T47D (cell line): ENCODE measurements around the gene SNCB.

Experiments
- DNase-seq, 2 experiments: peaks; one replicate each; pipeline versions ENCODE4 v3.0.0 to v3.0.0-alpha.2; 2011 to 2012; ENCODE audit warnings: low read depth in 1 of 2, low spot score in 1 of 2
- JUND ChIP-seq: IDR thresholded peaks from 2 replicates; pipeline ENCODE4 v1.6.1; 2012; ENCODE audit warnings: low read depth
- in situ Hi-C: cut with HindIII; loops from 2 replicates; pipeline ENCODE4 v1.10.0; 2016; ENCODE audit warnings: low sequenced_read_pairs, low pct_unique_long_range_greater_than_20kb

The SNCB gene

DNA sequence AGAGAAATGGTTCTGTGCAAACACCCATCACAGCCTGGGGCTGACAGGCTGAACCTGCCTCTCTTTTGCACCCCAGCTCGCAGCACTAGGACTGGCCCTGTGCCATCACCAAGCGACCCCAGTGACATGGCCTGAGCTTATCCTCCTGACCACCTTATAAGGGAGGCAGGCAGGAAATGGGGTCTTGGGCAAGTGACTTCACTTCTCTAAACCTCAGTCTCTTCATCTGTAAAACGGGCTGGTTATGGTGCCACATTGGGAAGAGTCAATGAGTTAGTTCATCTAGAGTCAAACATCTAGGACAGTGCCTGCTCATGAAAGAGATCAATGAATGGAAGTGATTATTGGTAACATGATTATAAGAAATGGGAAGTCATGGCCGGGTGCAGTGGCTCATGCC, 6.2 kb downstream of the SNCB start:
- DNase-seq = no peak
- TF ChIP-seq JUND = no peak
- in situ Hi-C loops = no loop called here

DNA sequence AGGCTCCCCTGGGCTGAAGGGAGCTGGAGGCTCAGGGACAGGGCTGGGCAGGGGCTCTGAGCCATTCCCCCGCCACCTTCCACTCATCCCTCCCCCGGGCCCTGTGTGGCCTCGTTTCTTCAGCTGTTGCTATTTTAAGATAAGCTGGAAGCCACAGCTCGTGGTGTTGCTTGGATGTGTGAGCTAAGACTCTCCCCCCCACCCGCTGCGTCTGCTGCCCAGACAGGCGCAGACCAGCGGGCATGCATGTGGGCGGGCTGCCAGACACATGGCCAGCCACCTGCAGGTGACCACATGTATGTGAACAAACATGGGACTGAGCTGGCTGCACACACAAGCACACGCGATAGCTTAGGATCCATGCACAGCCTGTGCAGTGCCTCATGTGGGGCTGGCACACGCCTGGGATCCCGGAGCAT, 8.7 kb downstream of the SNCB start:
- DNase-seq = no peak
- TF ChIP-seq JUND = no peak
- in situ Hi-C loops = no loop called here

DNA sequence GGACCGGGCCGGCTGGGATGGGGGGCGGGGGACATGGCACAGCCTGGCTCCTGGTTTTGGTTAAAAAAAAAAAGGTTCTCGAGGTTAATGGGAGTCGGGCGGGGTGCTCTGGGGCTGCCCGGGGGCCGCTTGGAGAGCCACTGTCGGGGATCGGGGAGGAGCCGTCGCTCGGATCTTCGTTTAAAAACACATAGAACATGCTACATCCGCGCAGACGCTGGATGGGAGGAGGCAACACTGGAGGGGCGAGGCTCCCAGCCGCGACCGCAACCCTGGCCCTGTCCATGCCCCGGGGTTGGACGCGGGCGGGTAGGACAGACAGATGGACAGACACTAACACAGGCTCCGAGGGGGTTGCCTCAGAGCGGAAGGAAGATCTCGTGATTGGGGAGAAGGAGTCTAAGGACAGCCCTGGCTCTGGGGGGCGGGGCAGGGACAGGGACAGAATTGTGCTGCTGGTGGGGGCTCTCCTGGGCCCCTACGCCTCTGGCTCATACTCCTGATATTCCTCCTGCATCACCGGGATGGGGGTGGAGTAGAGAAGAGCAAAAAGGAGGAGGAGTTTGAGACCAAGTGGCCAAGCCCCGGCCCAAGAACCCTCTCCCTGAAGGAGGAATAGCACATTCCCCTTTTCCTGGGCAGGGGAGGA, 9.9 kb downstream of the SNCB start:
- no peak for DNase-seq
- no peak for TF ChIP-seq JUND
- in situ Hi-C loops = no loop called here

DNA sequence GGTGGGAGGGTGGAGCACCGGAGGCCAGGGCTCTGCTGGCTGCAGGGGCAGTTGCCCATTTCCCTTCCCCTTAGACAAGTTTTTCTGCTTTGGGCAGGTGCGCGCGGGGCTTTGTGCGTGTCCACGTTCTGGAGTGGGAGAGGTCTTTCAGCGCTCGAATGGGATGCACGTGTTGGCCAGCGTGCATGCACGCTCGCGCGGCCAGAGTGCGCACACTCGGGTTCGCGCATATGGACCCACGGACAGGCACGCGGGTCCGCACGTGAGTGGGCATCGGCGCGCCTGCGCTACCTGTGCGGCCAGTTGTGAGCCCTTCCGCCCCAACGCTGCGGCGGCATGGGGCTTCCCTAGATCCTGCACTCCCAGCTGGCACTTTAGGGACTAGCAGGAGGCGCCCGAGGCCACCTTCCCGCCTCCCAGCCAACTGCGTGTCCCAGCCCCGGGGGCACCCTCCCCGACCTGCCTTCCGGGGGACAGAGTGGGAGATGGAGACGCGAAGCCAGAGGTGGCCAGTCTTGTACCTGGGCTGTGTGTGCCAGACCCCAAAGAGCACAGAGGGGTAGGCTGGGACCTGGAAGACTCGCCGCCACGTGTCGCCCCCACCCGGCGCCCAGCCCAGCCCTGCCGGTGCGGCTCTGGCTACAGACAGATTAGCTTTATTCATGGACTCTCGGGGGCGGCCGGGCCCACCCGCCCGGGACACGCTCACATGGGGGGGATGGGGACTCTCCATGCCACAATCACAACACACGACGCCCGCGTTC, 10.6 kb downstream of the SNCB start:
- in situ Hi-C loops = no loop called here
- no peak for DNase-seq
- no peak for TF ChIP-seq JUND

DNA sequence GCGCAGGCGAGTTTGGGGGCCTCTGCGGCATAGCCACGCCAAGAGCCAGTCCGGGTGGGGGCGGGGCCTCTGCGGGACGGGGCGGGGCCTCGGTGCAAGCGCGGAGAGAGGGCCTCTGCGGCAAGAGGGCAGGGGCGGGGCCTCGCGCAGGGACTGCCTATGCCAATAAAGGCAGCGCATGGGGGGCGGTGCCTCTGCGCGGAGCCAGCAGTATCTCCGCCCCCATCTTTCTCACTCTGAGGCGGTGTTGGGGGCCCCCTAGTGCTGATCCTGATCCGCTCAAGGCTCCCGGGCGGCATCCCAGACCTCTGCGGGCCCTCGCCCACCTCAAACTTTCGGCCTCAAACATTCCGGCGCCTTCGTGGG, 11.1 kb downstream of the SNCB start:
- DNase-seq = peak; percentile 60 to 86
- no peak for TF ChIP-seq JUND
- in situ Hi-C loops = no loop called here

DNA sequence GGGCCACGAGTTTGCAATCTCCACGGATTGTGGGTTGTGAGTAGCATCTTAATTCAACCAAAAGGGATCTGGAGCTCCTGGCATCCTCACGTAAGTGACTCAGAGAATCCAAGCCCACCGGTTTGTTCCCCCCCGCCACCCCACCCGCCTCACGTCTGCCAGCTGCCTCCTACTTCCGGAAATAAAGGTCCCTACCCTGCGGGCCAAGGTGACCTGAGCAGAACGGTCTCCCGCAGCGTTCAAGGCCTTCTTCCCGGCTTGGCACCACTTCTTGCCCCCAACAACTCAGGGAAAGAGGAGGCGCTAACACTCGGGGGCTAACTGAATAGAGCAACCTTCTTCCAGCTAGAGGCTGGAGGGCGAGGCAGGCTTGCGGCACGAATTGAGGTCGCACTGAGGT, 11.6 kb downstream of the SNCB start:
- no peak for DNase-seq
- TF ChIP-seq JUND = no peak
- in situ Hi-C loops = no loop called here

DNA sequence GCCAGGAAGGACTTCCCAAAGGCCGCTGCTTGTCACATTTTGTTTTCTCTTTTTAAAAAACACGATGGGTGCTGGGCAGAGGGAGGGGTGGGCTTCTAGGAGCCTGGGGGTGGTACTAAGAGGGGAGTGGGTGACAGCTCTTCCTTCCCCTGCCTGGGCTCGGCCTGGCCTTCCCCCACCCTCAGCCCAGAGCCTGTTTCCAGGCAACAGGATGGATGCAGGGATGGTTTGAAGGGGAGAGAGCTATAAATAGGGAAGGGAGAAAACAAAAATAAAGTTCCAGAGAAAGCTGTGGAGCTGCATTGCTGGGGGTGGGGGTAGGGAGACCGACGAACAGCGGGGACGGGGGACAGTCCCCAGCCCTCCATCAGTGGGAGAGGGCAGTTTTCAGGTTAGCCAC, 13.8 kb downstream of the SNCB start:
- in situ Hi-C loops = no loop called here
- TF ChIP-seq JUND = no peak

DNA sequence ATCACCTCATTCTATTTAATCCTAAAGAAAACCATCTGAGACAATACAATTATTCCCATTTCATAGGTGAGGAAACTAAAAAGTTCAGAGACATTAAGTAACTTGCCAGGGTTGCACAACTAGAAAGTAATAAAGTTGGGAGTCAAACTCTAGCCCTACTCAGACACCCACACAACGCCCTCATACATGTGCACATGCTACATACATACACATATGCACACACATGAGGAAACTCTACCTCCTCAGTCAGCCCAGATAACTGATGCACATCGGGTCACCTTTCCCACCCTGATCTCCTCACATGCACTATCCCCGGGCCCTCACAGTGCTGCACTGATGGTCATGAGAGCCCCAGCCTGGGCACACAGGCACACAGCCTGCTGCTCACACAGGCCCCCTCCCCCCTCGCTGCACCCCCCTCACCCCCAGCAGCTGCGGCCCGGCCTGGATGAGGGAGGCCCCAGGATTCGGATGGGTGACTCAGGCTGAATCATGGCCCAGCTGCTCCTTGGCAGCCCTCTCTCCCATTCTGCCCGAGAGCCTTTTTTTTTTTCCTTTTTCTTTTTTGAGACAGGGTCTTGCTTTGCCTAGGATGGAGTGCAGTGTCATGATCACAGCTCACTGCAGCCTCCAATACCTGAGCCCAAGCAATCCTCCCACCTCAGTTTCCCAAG, 15.4 kb downstream of the SNCB start:
- no peak for TF ChIP-seq JUND
- in situ Hi-C loops = no loop called here
- no peak for DNase-seq

More for the DNA sequence above, 13.8 kb downstream of the SNCB start:
- no peak for DNase-seq

DNA sequence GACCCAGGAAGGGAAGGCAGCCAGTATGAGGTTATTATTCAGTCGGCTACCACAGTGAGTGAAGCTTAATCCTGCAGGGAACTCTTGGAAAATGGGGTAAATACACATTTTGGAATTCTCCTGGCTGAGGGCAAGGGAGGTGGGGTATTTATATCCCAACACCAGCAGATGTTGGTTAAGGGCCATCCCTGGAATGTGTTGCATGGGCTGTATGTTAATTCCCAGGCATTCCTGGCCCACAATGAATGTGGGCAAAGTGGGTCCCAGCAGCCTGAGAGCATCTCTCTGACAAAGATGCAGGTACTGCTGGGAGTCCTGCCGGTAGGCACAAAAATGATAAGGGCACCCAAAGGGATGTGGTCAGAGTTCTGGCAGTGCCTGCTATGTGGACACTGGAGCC, 17.5 kb downstream of the SNCB start:
- in situ Hi-C loops = no loop called here
- no peak for DNase-seq
- TF ChIP-seq JUND = no peak

DNA sequence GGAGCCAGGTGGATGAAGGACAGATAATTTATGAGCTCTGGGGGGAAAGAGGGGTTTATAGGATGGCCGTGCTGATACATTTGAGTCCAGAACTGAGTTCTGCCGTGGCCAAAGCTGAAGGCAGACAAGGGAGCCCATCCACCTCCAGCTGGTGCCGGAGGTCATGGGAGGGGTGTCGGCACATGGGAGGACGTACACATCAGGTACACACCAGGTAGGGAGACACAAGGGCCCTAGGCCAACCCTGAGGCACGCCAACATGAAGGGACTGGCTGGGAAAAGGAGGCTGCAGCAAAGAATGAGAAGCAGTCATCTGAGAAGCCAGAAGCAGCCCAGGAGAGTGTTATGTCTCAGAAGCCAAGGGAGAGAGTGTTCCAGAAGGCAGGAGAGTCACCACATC, 18.3 kb downstream of the SNCB start:
- TF ChIP-seq JUND = no peak
- no peak for DNase-seq
- in situ Hi-C loops = no loop called here

DNA sequence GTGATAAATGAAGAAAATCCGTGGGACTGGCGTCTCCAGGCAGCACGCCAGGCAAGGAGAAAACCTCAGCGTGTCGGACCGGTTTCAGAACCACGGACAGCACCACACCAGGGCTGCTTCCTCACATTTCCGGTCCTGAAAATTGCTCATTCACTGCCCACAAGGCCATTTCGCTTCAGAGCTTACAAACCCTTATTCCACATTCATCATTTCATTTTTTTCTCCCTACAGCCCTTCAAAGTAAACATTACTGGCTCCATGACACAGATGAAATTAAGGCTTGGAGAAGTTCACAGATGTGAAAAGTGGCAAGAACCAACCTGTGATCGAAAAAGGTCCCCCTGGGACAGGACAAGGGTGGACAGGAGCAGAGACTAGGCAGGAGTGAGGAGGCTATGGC, 18.9 kb downstream of the SNCB start:
- no peak for TF ChIP-seq JUND
- in situ Hi-C loops = no loop called here
- peak; percentile 74 to 88 for DNase-seq

DNA sequence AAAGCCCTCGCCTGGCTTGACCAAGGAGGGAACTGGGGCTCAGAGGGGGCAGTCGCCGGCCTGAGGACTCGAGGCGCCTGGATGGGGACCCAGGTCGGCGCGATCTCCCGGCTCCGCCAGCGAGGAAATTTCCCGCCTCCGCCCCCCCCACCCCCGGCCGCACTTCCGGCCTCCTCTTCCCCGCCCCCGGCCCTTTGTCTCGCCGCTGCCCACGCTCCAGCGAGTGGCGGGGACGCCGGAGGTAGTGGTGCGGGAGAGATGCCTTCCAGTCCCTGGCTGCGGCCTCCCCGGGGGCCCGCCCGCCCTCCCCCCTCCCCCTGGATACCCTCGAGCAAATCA, 19.9 kb downstream of the SNCB start:
- in situ Hi-C loops = no loop called here
- no peak for TF ChIP-seq JUND
- peak in 1 of 2 experiments; percentile 34 for DNase-seq

DNA sequence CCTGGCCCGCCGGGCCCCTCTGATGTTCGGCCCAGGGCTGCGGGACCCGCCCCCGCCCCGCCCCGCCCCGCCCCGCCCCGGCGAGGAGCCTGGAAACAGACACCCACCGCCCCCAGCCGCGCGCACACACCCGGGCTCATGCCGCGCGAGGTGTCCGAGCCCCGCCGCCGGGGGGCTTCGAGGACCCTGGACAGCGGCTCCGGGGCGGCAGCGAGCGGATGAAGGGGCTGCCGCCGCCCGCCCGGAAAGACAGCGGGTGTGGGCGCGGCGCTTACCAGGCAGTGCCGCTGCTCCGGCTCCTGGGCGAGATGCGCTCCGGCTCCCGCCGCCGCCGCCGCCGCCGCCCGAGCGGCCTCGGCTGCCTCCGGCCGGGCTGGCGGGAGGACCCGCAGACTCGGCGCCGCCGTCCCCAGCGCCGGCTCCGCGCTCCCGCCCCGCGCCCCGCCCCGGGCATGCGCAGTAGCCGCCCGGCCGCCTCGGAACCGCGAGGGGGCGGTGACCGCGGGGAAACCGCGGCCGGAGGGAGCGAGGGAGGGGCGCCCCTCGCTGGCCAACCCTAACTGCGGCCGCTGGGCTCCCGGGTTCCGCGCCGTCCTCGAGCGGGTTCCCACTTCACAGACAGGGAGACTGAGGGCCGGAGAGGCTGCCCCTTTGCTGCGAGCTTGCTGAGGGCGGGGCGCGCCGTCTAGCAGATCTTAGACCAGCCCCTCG, 20.5 kb downstream of the SNCB start, which contains the start of gene GPRIN1:
TSS of gene GPRIN1 (minus strand) at position 433 of the 711 bp plus-strand sequence. CDS start 10,322 bp downstream, outside the sequence.
- no peak for TF ChIP-seq JUND
- peak; percentile 76 to 95 for DNase-seq
- in situ Hi-C loops = no loop called here
